ENCODE data around the gene EXOC3.

EXOC3 gene

GRCh38 chr5:426392-426976, 16.5 kb upstream of the EXOC3 start:
- DNase-seq (ENCODE audit: low spot score), result no peak

GRCh38 chr5:427415-428087, 15.4 kb upstream of the EXOC3 start:
- no peak for DNase-seq (ENCODE audit: low spot score)

DNA sequence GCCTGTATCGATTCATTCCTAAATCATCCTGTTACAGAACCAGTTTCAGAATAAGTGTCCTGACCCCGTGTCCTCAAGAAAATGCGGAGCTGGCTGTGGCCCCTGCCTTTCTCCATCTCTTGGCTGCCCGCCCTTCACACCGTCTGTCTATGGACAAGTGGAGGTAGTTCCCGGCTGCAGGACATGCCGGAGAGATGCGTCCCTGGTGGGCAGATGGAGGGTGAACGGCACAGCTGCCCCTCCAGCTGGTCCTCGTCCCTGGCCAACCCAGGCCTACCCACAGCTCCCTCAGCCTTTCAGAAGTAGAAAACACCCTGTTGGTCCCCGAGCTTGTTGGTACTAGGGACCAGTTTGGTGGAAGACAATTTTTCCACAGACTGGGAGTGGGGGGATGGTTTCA, 14.8 kb upstream of the EXOC3 start:
- DNase-seq (ENCODE audit: low spot score), result no peak

- DNase-seq (ENCODE audit: low spot score), result no peak
These were observed 14.1 kb upstream of the EXOC3 start for GRCh38 chr5:428754-429452.

DNA sequence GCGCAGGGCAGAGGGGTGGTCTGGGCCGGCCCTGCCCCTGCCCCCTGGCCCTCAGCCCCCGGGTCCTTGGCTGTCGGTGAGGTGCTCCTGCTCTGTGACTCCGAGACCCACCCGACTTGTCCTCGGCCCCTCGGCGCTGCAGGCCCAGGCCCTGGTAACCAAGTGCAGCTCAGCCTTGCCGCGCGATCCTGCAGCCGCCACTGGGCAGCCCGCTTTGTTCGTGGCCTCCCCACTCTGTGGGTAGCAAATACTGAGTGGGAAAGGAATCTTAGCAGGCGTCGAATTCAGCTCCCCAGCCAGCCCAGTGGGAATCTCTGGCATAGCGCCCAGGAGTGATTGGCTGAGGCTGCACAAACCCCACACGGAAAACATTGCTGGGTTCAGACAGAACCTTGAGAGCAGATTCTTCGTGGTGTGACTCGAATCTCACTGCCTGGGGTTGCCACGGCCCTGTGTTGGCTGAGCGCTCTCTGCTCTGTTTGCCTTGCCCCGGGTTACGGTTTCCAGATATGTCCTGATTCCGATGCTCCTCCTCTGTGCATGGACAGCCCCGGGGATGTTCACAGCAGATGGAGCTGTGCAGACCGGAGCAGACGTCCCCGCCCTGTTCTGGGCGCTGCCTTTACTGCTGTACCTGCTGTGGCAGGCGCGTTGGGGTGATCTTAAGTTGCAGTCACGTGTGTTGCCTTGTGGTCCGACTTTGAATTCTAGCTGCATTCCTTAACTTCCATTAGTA, 13.4 kb upstream of the EXOC3 start:
- DNase-seq (ENCODE audit: low spot score), result no peak

- no peak for DNase-seq (ENCODE audit: low spot score)
These were observed 12.6 kb upstream of the EXOC3 start for GRCh38 chr5:430214-430925.

DNA sequence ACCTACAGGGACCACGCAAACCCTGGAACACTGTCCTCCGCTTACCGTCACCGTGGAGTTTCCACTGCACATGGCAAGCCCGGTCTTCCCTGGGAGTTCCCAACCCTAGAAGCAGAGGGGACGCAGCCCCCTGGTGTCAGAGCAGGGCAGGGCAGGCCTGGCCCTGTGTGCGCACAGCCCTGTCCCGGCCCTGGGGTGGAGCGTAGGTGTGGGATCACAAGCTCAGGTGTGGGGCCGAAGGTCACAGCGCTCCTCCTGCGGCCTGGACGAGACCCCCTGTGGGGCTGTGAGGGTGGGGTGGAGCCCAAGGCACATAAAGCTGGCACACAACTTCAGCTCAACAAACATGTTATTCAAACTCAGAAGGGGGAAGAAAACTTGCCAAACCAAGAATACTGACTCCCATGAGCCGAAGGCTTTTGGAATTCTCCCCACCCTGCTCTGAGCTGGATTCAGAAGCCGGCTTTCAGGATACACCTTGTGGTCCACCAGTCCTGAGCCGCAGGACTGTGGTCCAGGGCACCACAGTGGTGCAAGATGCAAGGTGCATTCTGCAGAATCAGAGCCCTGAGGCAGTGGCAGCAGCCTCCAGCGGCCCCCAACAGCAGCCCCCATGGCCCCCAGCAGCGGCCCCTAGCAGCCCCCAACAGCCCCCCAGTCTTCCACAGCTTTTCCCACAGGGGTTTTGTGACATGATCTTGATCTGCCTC, 11.8 kb upstream of the EXOC3 start:
- no peak for DNase-seq (ENCODE audit: low spot score)

- DNase-seq (ENCODE audit: low spot score), result no peak
These were observed 11.3 kb upstream of the EXOC3 start for GRCh38 chr5:431711-432050.

DNA sequence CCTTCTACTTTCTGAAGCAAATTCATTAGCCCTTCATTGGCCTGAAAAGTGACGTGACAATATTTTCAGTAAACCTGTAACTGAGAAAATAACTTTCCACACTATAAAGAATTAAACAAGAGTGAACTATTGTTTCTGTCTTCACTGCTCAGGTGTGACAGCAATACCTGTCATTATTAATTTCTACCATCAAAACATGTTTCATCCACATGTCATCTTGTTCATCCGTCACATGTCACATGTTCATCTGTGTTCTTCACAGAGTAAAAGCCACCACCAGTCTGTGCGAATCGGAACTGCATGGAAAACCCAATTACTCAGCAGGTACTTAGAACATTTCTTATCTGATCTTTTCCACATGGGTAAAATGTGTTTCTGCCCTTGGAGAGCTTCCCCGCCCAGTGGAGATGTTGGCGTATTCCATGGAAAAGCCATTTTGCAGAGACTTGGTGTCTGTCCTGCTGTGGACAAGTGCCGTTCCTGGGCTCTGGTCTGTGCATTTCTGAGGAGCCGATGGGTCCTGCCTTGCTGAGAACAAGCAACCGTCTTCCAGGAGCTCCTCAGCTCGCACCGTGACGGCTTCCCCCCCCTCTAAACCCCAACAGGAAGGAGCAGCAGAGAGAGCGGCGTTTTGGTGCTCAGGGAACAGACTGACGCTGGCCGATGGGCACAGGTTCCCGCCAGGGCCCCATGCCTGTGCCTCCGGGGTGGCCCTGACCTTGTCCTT, 10.6 kb upstream of the EXOC3 start:
- no peak for DNase-seq (ENCODE audit: low spot score)

DNA sequence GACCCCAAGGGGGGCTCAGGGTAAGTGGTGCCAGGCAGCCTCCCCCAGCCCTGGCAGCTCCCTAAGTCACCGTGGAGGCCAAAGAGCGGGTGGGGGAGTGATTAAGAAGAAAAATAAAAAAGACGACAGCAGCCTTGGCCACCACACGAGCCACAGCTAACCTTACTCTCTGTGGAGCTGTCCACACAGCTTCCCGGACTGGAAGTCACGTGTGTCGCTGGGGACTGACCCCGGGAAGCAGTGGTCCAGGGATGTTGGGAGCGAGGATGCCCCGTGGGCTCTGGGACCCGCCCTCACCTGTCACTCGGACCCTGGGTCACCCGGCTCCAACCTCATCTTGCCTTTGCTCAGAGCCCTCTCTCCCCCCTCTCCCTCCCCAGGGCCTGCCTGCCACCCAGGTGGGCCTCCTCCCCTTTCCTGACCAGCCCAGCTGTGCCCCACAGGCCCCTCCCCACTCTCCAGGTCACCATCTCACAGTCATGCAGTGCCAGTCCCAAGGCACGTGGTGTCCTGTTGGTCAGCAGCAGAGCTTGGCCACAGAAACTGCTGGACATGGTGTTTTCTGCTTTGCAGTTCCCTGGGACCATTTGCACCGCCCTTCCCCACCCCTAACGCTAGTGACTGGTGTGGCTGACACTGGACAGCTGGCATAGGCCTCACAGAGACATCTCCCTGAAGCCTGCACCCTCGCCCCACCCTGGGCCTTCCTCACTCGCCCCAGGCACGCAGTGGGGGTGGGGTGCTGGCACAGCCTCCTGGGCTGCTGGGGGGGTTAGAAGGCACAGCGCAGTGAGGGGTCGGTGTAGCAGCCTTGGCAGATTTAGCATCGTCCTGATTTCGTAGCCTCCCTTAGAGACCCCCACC, 9.8 kb upstream of the EXOC3 start:
- no peak for DNase-seq (ENCODE audit: low spot score)

DNA sequence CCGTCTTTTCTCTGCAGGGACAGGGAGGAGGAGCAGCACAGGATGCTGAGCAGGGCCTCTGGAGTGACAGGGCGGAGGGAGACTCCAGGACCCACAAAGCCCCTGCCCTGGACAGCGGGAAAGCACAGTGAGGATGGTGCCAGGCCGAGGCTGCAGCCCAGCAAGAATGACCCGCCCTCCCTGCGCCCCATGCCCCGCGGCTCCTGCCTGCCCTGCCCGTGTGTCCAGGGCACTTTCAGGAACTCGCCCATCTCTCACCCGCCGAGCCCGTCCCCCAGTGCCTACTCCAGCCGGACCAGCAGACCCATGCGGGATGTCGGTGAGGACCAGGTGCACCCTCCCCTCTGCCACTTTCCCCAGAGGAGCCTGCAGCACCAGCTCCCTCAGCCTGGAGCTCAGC, 9.1 kb upstream of the EXOC3 start:
- no peak for DNase-seq (ENCODE audit: low spot score)

GRCh38 chr5:434443-435146, 8.4 kb upstream of the EXOC3 start:
- DNase-seq (ENCODE audit: low spot score), result no peak

GRCh38 chr5:435156-435790, 7.7 kb upstream of the EXOC3 start:
- no peak for DNase-seq (ENCODE audit: low spot score)

DNA sequence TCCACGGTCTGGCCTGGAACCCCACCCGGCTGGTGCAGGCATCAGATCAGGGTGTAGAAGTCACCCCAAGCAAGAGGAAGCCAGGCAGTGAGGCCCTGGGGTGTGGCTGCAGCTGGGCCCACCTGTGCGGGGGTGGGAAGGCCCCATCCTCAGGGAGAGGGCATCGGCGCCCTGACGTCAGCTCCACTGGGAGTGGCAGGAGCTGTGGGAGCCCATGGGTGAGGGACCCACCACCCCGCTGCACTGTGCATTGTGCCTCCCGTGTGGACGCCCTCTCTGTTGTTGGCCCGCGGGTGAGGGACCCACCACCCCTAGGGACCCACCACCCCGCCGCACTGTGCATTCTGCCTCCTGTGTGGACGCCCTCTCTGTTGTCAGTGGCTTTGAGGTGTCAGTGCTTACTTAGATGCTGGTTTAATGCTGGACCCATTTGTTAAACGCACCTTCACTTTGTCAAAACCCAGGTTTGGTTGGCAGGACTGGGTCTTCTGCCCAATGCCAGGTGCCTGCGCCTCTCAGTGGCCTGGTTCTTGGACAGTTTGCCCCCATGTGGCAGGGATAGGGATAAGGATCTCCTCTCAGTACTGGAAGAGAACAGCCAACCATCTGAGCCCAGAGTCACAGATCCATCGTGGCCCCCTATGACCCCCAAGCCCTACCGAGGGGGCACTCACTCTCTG, 6.9 kb upstream of the EXOC3 start:
- no peak for DNase-seq (ENCODE audit: low spot score)

DNA sequence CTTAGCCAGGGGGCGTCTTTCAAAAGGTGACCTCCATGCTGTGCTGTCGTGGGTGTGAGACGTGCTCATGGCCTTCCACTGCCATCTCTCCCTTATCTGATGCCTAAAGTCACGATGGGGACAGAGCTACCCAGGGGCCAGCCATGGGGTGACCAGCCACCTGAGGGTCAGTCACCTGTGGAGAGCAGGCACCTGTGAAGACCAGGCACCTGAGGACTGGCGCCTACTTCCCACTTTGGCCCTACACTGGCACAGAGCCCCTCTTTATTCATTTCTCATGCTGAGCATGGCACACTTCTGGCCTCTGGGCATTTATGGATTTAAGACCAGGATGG, 6.4 kb upstream of the EXOC3 start:
- DNase-seq (ENCODE audit: low spot score), result no peak

DNA sequence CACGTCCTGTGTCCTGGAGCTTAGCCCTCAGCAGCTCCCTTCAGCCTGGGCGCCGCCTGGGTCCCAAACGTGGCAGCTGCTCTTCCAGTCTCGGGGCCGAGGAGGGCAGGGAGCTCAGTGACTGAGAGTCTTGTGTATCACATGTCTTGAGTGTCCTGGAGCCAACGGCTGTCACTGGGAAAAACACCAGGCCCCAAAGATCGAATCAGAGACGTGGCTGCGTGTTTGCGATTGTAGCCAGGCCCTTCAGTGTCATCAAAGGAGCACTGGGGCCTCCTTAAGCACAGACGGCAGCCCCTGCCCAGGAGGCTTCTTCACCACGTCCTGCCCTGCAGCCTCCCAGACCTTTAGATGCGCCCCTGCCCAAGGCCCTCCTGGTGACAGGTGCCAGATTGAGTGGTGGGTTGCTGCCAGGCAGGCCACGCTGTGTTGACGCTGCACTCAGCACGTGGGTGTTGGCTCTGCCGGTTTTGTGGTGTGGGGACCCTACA, 5.7 kb upstream of the EXOC3 start:
- no peak for DNase-seq (ENCODE audit: low spot score)

DNA sequence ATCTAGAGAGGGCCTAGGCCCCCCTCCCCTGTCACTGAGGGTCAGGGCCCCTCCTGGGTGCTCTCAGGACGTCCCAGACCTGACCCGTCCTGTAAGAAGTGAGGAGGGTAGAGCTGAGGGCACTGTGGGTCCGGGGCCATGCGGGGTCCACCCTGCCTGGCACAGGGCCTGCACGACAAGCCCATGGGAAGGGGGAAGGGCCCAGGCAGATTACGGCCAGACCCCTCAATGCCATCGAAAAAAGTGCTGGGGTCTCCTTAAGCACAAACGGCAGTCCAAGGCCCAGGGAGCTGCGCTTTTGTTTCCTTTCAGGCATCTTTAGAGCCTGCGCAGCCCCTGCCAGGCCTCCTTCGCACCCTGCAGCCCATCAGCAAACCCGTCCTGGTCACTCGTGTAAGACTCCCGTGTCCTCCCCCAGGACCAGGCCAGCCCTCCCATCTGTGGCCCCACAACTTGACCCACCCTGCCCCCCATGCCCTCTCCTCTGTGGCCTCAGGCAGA, 4.4 kb upstream of the EXOC3 start:
- DNase-seq (ENCODE audit: low spot score), result no peak

GRCh38 chr5:439181-439580, 3.8 kb upstream of the EXOC3 start:
- no peak for DNase-seq (ENCODE audit: low spot score)

Data from putamen (tissue), 1 donor.